Spleen (tissue), 11 donors: ENCODE results near the gene TMEM178B. TPM values are rescaled to one million over a fixed set of nuclear protein-coding genes. Genes with fewer than 3 reads are reported as not detected.

Source experiments
- DNase-seq: peaks from one replicate; pipeline ENCODE4 v3.0.0-alpha.2; 2020
- H3K27ac ChIP-seq, 8 donors: fragments of 200-600 bp; sonication (generic) in 7 of 8; 1 replicate in 4 of 8; 2 replicates in 4 of 8; pipeline versions ENCODE4 v1.5.0 to v1.8.0; 2016 to 2021; ENCODE audit warnings: inconsistent platforms in 4 of 8, mild to moderate bottlenecking in 4 of 8, moderate library complexity in 1 of 8
- H3K27me3 ChIP-seq, 7 donors: fragments of 200-600 bp; sonication (generic) in 6 of 7; replicated peaks in 1 of 7; 1 replicate in 4 of 7; 2 replicates in 3 of 7; pipeline versions ENCODE4 v1.5.0 to v1.8.0; 2016 to 2021; ENCODE audit warnings: inconsistent platforms in 3 of 7, mild to moderate bottlenecking in 1 of 7
- H3K36me3 ChIP-seq, 6 donors: fragments of 200-600 bp; sonication (generic) in 5 of 6; 1 replicate in 4 of 6; 2 replicates in 2 of 6; pipeline versions ENCODE4 v1.5.0 to v1.8.0; 2016 to 2021; ENCODE audit warnings: inconsistent platforms in 2 of 6
- H3K4me1 ChIP-seq, 6 donors: fragments of 200-600 bp; sonication (generic) in 5 of 6; 1 replicate in 3 of 6; 2 replicates in 3 of 6; pipeline versions ENCODE4 v1.5.0 to v1.8.0; 2016 to 2021; ENCODE audit warnings: inconsistent platforms in 3 of 6
- H3K4me3 ChIP-seq, 8 donors: fragments of 200-600 bp; sonication (generic) in 7 of 8; 1 replicate in 4 of 8; 2 replicates in 4 of 8; pipeline versions ENCODE4 v1.5.0 to v1.8.0; 2016 to 2021; ENCODE audit warnings: inconsistent platforms in 4 of 8, mild to moderate bottlenecking in 4 of 8, moderate library complexity in 2 of 8
- H3K9me3 ChIP-seq, 8 donors: fragments of 200-600 bp; sonication (generic) in 7 of 8; 1 replicate in 4 of 8; 2 replicates in 4 of 8; pipeline versions ENCODE4 v1.5.0 to v1.8.0; 2016 to 2021; ENCODE audit warnings: inconsistent platforms in 4 of 8
- POLR2A ChIP-seq, 3 donors: fragments of 450-650 bp; IDR thresholded peaks; one replicate each; pipeline ENCODE4 v1.5.1; 2017; ENCODE audit warnings: antibody characterized with exemption in 3 of 3, mild to moderate bottlenecking in 1 of 3
- POLR2AphosphoS5 ChIP-seq, 3 donors: sonication (generic); formaldehyde crosslinking; IDR thresholded peaks; one replicate each; pipeline ENCODE4 v1.5.1; 2017; ENCODE audit warnings: antibody characterized with exemption in 3 of 3
- WGBS, 5 donors: extraction: QIAGEN DNeasy Blood & Tissue Kit in 3 of 5; methylation state at CpG; one replicate each; pipeline versions ENCODE4 v1.1.5 to v1.1.7; 2013 to 2018; 5-methylcytosine and 5-hydroxymethylcytosine counted together
- intact Hi-C: fragments of 100-400 bp; cut with DNase I; formaldehyde crosslinking; loops from one replicate; pipeline ENCODE4 v1.15.0; 2023; ENCODE audit warnings: low total_unique reads
- polyA plus RNA-seq, 3 donors: library from polyadenylated mRNA; stranded (reverse); fragments of 200-250 nt; gene quantifications; one replicate each; pipeline ENCODE4 v1.2.1, GENCODE V29; 2013
- total RNA-seq, 7 donors: library from RNA; depleted of rRNA in 3 of 7; stranded (reverse); fragments of >200 nt in 3 of 7; fragmentation: NEBNext Ultra II Directional in 4 of 7; extraction: Animal tissue kit (Norgen Biotek cat#: 25700) in 4 of 7; gene quantifications; one replicate each; pipeline versions ENCODE4 v1.1.0 to v1.2.1, GENCODE V29; 2016 to 2021
- TF ChIP-seq, protein P1 (sequence below), 11 experiments: fragments of 200-600 bp in 7 of 11; fragments of 450-650 bp in 4 of 11; sonication (generic) in 4 of 11; IDR thresholded peaks in 8 of 11; conservative IDR thresholded peaks in 3 of 11; 1 replicate in 7 of 11; 2 replicates in 4 of 11; pipeline versions ENCODE4 v1.4.0 to v1.8.0; 2016 to 2021; ENCODE audit warnings: antibody characterized with exemption in 11 of 11, inconsistent platforms in 4 of 11, mild to moderate bottlenecking in 1 of 11
- donor health status: healthy with polysubstance abuse.
- donor health status: DM: no; HTN: no; CAD: no; lungs with moderate emphysema.
- donor health status: DM: no; HTN: no; CAD: no.
- donor health status: Bipolar disorder and iron deficiency.
- donor health status: healthy.
- donor health status: DM: no; HTN: no; CAD: no.
- donor health status: DM: yes; HTN: yes; CAD: no.

The TMEM178B gene
- total and polyA plus RNA-seq, 10 donors = 0.35 to 5.5 (median 1.3) TPM

DNA sequence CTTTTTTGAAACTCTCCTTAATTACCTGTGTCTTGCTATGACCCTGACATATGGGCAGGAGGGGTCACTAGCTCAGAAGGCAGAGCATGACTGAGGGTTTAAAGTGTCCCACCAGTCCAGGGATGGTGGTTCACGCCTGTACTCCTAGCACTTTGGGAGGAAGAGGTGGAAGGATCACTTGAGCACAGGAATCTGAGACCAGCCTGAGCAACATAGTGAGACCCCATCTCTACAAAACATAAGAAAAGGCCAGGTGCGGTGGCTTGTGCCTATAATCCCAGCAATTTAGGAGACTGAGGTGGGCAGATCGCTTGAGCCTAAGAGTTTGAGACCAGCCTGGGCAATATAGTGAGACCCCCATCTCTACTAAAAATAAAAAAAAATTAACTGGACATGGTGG is 133.8 kb downstream of the TMEM178B start:
- no peak overlapping the region for H3K4me3 ChIP-seq
- H3K27me3 ChIP-seq = peaks cover 0 to 5% (median 0%) of the 10 kb centered on the region in 7 donors
- no peaks in the 10 kb centered on the region for H3K36me3 ChIP-seq
- H3K4me1 ChIP-seq = no peaks in the 10 kb centered on the region
- DNase-seq = no peak
- intact Hi-C loops = no loop called here
- H3K9me3 ChIP-seq = no peaks in the 10 kb centered on the region
- no peak for TF ChIP-seq POLR2AphosphoS5 (IDR thresholded peaks at IDR 0.05)
- TF ChIP-seq, protein P1, sequence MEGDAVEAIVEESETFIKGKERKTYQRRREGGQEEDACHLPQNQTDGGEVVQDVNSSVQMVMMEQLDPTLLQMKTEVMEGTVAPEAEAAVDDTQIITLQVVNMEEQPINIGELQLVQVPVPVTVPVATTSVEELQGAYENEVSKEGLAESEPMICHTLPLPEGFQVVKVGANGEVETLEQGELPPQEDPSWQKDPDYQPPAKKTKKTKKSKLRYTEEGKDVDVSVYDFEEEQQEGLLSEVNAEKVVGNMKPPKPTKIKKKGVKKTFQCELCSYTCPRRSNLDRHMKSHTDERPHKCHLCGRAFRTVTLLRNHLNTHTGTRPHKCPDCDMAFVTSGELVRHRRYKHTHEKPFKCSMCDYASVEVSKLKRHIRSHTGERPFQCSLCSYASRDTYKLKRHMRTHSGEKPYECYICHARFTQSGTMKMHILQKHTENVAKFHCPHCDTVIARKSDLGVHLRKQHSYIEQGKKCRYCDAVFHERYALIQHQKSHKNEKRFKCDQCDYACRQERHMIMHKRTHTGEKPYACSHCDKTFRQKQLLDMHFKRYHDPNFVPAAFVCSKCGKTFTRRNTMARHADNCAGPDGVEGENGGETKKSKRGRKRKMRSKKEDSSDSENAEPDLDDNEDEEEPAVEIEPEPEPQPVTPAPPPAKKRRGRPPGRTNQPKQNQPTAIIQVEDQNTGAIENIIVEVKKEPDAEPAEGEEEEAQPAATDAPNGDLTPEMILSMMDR (IDR thresholded peaks at IDR 0.05 in 8 of 11, conservative IDR thresholded peaks at IDR 0.05 in 3 of 11) = no peak
- 82 to 91% (median 87%) methylated on average over 3 of the region's 3 CpGs for WGBS, 5 donors
- H3K27ac ChIP-seq = no peak overlapping the region

DNA sequence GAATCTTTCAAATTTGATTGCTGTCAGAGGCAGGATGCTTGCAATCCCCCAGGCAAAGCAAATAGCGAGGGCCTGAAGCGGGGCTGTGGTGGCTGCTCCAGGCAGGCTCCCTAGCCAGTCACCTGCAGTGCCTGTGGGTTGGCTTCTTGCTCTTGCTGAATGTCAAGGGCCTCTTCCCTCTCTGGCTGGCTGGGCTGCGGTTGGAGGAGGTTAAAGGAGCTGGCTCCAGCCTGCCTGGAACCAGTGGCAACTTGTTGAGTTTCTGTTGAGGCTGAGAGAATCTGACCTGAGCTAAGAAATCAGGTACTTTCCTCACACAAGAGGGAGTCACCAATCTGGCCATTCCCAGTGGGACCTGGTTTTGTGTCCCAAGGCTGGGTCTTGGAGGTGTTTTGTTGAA is 134.7 kb downstream of the TMEM178B start:
- H3K27ac ChIP-seq = no peak overlapping the region
- no peak overlapping the region for H3K4me3 ChIP-seq
- WGBS, 5 donors = 55 to 75% (median 66%) methylated on average over 3 of the region's 3 CpGs
- no peaks in the 10 kb centered on the region for H3K36me3 ChIP-seq
- intact Hi-C loops = no loop called here
- H3K4me1 ChIP-seq = no peaks in the 10 kb centered on the region
- no peaks in the 10 kb centered on the region for H3K9me3 ChIP-seq
- TF ChIP-seq, protein P1 (IDR thresholded peaks at IDR 0.05 in 8 of 11, conservative IDR thresholded peaks at IDR 0.05 in 3 of 11) = no peak
- TF ChIP-seq POLR2AphosphoS5 (IDR thresholded peaks at IDR 0.05) = no peak
- no peak for TF ChIP-seq POLR2A (IDR thresholded peaks at IDR 0.05)
- H3K27me3 ChIP-seq = no peaks in the 10 kb centered on the region
- DNase-seq = no peak

DNA sequence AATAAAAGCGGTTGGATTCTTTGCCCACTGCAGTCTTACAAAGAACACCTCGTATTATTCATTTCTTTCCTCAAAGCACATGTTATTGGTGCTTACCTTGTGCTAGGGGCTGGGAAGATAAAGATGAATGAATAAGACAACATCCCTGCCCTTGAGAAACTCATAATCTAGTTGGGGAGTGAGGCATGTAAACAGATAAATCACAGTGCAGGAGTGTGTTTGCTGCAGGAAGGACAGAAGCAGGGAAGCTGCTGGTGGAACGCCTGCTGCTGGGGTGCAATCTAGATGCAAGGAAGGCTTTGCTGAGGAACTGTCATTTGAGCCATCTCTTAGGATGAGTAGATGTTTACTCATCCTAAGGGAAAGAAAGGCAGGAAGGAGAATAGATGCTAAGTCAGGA is 135.6 kb downstream of the TMEM178B start:
- Histone ChIP-seq H3K36me3 (no peaks in the 10 kb centered on the region), H3K27me3 (no peaks in the 10 kb centered on the region), H3K4me3 (no peak overlapping the region), H3K9me3 (no peaks in the 10 kb centered on the region), H3K4me1 (no peaks in the 10 kb centered on the region), H3K27ac (no peak overlapping the region)
- intact Hi-C loops = no loop called here
- DNase-seq = no peak
- 69 to 75% (median 71%) methylated on average over 3 of the region's 3 CpGs for WGBS, 5 donors
- no peak for TF ChIP-seq POLR2AphosphoS5 (IDR thresholded peaks at IDR 0.05)
- TF ChIP-seq POLR2A (IDR thresholded peaks at IDR 0.05) = no peak
- TF ChIP-seq, protein P1 (IDR thresholded peaks at IDR 0.05 in 8 of 11, conservative IDR thresholded peaks at IDR 0.05 in 3 of 11) = no peak

DNA sequence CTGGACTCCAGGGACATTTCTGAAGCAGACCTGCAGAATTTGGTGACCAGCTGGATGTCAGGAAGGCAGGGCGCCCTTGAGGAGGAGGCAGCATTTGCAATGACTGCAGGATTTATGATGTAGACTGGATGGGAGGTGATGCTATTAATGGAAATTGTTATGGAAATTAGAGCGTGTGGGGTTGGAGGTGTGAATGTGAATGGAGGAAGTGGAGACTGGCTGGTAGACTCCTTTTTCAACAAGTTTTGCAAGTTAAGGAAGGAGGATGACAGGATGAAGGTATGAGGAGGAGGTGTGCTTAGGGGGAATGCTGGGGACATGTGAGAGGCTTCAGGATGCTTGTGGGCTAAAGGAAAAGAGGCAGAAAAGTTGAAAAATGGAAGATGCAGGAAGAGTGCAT is 137.0 kb downstream of the TMEM178B start:
- intact Hi-C loops = no loop called here
- no peak for TF ChIP-seq POLR2AphosphoS5 (IDR thresholded peaks at IDR 0.05)
- TF ChIP-seq, protein P1 (IDR thresholded peaks at IDR 0.05 in 8 of 11, conservative IDR thresholded peaks at IDR 0.05 in 3 of 11) = no peak
- TF ChIP-seq POLR2A (IDR thresholded peaks at IDR 0.05) = no peak
- 42 to 54% (median 52%) methylated on average over 2 of the region's 2 CpGs for WGBS, 5 donors
- Histone ChIP-seq H3K4me1 (no peaks in the 10 kb centered on the region), H3K4me3 (no peak overlapping the region), H3K9me3 (no peaks in the 10 kb centered on the region), H3K27me3 (no peaks in the 10 kb centered on the region), H3K36me3 (no peaks in the 10 kb centered on the region), H3K27ac (no peak overlapping the region)
- no peak for DNase-seq
